ACHN (cell line): ENCODE results near the gene LRFN4.

ENCODE experiments used
- DNase-seq: peaks from one replicate; pipeline ENCODE4 v3.0.0-alpha.2; 2015
- in situ Hi-C: cut with HindIII; loops from 2 replicates; pipeline ENCODE4 v1.10.0; 2017; ENCODE audit warnings: low sequenced_read_pairs, low pct_ligation_motif_present, low pct_unique_long_range_greater_than_20kb

Gene LRFN4

DNA sequence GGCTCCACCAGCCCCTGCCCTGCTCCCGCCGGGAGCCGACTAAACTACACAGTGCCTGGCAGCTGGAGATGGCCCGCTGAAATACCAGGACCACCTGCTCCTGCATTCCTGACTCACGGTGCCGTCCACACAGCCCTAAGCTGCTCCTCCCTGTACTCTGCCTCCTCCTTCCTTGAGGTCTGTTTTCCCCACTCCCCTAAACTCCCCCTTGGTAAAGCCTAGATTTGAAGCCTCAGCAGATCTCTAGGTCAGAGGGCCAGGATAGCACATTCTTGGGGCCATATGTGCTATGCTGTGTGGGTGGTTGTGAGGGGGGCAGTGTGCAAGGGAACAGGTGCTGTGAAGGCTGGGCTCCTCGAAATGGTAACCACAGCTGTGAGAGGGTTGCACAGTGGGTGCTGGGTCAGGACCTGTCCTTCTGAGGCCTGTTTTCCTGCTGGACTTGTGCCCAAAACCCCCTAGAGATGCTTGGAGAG lies 9.7 kb downstream of the LRFN4 start:
- in situ Hi-C loops = no loop called here
- DNase-seq = no peak

DNA sequence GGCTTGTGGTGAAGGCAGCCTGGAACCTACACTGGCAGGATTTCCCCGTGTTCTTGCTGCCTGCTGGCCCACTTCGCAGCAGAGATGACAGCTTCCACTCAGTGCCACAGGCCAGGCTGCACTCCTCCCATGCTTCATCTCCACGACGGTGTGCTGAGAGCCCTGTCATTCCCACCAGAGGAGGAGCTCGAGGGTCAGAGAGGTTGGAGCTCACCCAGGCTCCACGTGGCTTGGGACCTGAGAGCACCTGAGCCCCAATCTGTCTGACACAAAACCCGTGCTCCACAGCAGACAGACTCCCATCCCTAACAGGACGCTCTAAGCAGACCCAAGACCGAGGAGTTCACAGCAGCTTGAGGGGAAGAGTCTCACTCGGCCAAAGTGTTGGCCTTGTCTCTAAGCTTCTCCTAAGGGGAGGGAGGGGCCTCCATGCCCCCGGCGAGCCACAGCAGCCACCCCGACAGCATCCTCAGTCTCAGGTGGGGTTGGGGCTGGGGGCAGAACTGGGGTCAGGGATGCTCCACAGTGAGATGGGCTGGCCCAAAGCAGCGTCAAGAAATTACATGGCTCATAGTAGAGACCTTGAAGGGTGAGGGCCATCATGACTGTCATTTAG lies 10.7 kb downstream of the LRFN4 start:
- no peak for DNase-seq
- in situ Hi-C loops = no loop called here

DNA sequence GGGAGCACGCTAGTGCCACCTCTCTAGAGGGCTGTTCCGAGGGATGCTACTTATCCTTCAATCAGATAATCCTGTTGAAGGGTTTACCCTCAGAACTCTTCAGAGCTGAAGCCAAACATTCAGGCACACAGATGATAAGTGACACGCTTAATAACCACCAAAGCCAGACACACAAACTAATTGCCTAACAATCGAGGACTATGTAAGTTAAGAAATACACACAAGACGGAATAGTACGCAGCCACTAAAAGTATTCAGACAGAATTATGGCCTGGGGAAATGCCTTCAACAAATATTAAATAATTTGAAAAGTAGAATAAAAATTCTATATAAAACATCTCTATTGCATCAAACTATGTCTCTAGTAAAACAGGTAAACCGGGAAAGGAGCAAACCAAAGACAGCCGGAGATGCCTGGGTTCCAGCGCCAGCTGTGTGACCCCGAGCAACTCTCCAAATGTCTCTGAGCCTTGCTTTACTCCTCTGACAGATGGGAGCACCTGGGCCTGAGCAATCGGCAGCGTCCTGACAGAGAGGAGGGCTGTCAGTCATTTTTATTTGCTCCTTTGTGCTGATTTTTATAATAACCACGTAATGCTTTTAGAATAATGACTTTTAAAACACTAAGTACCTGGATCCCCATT lies 11.3 kb downstream of the LRFN4 start:
- DNase-seq = no peak
- in situ Hi-C loops = no loop called here

DNA sequence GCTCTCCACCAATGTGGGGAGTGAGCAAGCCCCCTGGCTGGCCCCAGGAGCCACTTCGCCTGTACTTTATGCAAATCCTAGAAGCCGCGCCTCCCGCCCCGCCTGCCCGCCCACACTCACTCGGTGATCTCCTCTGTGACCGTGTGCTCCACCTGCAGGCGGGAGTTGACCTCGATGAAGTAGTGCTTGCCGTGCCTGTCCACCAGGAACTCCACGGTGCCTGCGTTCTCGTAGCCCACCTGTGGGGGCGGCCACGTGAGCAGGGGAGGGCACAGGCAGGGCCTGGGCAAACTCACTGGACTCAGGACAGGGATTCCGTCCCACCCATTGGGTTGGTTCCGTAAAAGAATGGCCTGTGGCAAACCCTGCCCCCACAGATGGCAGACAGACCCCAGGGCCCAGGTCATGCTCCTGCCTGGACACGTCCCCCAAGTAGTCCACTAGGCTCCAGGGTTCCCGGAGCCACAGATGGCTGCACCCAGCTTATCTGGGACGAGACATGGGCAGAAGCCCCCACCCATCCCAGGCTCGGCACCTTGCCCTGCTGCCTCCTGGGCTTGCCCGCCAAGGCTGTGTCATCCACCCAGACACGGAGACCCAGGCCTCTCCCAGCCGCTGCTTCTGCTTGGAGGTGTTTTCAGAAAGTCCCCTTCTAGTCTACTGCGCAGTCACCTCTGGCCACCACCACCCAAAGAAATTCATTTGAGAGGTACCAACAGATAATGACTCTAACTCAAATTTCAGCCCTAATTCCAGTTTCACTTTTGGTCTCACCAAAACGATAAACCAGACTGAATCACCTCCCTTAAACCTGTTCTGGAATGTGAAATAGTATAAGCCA lies 12.1 kb downstream of the LRFN4 start:
- peak; percentile 67 for DNase-seq
- in situ Hi-C loops = no loop called here

DNA sequence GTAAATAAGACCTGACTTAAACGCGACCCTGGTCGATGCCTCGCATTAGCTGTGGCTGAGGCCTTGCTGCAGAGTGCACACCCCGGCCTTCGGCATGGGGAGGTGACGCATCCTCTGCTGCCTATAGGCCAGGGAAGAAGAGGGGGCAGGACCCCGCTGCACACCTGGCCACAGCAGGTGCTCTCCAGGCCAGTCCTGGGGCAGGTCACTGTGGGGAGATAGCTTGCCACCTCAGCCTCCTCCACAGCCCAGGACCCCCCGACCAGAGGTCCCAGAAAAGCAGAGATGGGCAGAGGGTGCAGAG lies 12.7 kb downstream of the LRFN4 start:
- in situ Hi-C loops = no loop called here
- DNase-seq = no peak

DNA sequence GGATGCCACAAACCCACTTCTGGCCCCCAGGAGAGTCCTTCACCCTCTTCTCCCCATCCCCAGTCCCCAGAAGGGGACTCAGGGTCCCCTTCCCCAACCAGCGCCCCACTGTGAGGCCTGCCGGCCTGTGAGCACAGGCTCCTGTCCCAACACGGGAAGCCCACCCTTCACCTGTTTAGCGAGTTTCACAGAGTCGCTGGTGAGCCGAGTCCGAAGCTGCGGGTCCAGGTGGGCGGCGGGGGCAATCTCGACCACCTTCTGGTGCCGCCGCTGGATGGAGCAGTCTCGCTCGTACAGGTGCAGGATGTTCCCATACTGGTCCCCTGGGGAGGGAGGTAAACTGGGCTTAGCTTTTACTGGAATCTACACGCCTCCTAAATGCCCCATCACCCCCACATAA lies 13.3 kb downstream of the LRFN4 start:
- no peak for DNase-seq
- in situ Hi-C loops = no loop called here

DNA sequence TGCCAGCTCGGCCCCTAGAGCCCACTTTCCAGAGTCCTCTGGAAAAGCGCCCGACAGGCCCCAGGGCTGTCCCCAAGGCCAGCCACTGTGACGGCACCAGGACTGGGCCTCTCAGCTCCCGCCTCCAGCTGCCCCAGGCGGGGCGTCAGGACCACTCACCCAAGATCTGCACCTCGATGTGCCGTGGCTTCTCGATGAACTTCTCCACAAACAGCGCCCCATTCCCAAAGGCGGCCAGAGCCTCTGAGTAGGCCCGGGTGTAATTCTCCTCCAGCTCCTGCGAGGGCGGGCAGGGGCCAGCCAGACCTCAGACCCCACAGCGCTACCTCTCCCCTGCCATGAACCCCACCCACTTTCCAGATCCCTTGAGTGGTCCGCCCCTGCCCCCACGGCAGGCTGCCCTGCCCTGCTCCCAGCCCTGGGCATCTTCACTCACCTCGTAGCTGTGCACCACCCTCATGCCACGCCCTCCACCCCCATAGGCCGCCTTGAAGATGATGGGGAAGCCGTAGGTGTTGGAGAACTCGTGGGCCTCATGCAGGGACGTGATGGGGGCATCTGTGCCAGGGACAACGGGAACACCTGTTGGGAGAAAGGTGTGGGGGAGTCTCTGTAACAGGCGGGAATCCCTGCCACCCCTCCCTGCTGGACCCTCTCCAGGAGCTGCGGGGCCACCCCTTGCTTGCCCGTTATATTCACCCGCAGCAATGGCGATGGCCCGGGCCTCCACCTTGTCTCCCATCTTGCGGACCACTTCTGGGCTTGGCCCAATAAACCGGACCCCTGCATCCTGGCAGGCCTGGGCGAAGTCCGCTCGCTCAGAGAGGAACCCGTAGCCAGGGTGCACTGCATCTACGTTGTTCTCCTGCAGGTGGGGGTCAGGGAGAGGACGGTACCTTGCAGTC lies 14.0 kb downstream of the LRFN4 start:
- DNase-seq = no peak
- in situ Hi-C loops = no loop called here

DNA sequence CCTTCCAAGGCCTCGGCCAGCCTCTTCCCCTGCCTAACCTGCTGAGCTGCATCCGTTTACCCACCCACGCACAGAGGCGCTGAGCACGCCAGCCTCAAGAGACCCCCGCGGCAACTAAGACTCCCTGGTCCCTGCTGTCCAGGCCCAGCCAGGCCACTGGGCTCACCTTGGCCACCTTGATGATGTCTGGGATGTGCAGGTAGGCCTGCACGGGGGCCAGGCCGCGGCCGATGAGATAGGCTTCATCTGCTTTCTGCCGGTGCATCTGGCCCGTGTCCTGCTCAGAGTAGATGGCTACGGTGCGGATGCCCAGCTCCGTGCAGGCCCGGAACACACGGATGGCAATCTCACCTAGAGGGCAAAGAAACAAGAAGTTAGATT lies 14.6 kb downstream of the LRFN4 start:
- in situ Hi-C loops = no loop called here

DNA sequence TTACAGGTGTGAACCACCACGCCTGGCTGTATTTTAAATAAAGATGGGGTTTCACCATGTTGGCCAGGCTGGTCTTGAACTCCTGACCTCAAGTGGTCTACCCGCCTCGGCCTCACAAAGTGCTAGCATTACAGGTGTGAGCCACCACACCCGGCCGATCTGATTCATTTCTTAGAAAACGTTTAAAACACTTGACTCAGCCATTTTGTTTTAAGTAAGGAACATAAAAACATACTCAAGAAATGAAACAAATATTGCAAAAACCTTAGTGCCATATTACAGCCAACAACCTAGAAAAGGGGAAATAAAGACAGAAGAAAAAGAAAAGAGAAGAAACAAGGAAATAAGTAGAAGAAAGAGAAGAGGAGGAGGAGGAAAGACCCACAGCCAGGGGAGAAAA lies 17.4 kb downstream of the LRFN4 start:
- in situ Hi-C loops = no loop called here
- DNase-seq = no peak

More for the DNA sequence above, 14.6 kb downstream of the LRFN4 start:
- no peak for DNase-seq

DNA sequence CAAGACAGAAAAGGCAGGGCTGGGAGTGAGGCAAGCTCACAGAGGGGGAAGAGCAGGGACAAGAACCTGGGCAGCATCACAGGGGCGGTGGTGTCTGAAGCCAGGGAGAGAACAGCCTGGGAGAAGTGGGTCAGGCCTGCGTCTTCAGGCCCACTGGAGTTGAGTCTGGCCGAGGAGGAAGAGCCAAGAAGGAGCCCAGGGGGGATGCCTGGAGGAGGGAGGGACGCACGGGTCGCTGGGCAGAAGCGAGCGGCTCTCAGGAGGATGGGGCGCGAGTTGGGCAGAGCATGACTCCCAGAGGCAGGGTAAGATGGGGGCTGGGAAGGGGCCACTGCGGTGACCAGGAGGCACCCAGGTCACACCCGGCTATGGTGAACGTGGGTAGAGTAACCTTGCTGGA lies 18.5 kb downstream of the LRFN4 start:
- in situ Hi-C loops = no loop called here

DNA sequence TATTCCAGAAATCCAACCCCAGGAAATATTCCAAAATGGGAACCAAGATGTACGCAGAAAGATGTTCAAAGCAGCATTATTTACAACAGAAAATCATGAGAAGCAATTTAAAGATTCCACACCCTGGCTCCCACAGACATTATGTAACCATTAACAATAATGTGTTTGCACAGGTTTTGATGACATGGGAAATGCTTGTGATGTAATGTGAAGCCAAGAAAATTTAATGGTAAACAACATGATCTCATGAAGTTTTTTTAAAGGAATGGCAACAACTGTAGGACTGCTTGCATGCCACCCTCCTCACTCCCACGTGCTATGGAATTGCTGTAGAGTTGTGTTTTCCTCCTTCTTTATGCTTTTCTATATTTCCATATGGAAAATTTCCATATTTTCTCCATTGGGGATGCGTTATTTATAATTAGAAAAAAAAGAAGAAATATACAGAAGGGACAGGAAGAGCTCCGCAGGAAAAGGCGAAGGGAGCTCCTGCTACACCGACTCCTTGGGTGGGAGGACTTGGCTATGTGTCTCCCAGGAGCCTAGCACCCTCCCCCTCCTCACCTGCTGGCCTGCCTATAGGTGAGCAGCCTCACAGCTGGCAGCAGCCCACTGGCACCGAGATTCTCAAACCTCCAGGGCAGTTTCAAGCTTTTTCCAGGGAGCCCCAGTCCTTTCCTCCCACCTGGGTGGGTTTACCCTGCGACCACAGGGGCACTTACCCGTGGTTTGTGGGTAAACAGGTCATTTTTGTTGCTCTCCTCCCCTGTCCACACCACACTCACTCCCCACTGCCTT lies 20.9 kb downstream of the LRFN4 start:
- DNase-seq = no peak
- in situ Hi-C loops = no loop called here

More for the DNA sequence above, 18.5 kb downstream of the LRFN4 start:
- no peak for DNase-seq

DNA sequence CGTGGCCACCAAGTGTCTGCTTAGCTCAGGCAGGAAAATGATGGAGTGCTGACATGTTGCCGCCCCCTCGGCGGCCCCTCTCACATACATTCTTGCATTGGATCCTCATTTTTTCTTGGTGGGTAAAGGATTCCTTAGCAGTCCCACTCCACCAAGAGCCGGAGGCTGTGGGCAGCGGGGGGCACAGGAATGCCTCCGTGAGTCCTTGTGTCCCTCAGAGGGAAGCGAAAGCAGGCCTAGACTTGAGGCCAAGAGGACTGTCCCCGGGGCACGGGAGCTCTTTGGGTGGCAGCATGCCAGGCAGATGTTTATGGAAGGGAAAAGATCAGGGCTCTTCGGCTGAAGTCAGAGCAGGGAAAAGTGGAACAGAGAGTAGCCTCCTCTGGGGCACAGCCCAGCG lies 21.6 kb downstream of the LRFN4 start:
- in situ Hi-C loops = no loop called here
- no peak for DNase-seq

DNA sequence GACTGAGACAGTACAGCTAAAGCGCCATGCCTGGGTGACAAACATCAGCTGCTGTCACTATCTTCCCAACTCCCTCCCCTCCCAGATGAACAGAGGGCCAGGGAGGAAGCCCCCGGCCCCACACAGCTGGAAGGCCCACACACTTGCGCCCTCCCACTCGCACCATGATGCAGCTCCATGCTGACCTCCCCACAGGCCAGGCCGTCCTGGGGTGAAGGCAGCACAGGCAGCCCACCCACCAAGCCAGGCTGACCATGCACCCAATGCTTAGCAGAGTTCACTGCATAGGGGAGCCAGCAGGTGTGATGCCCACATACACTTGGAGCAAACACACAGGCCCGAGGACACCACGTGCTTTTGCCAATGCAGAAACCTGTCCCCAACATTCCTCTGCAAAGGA lies 22.1 kb downstream of the LRFN4 start:
- in situ Hi-C loops = no loop called here
- no peak for DNase-seq

DNA sequence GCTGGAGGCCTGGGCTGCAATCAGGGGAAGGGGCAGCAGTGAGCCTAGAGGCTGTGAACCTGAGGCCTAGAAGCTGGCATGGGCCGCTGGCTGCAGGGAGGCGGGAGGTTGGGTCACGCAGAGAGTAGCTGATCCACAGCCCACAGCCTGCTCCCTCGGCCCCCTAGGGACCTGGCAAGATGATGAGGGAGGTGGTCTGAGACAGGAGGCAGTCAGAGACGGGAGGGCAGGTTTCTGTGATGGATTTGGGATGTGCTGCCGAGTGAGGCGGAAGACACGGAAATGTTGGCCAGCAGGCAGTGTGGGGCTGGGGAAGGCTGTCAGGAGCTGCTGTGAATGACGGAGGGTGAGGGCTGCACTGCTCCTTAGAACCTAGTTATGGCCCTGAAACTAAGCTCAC lies 22.7 kb downstream of the LRFN4 start:
- DNase-seq = no peak
- in situ Hi-C loops = no loop called here

DNA sequence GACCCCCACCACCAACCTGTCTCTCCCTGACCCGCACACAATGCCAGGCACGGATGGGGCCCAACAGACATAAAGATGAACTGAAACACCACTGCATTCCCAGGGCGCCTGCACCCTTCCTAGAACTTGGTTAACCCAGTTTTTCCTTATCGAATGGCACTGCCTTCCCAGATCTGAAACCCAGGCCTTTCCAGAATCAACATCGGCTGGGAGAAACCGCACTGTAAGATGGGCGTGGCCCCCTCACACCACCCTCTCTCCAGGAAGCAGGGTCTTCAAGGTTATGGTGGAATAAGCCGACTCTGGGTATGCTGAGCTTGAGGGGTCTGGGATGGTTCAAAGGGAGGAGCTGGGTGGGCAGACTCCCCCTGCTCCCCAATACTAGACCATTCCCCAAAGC lies 23.1 kb downstream of the LRFN4 start:
- in situ Hi-C loops = no loop called here
- DNase-seq = no peak

DNA sequence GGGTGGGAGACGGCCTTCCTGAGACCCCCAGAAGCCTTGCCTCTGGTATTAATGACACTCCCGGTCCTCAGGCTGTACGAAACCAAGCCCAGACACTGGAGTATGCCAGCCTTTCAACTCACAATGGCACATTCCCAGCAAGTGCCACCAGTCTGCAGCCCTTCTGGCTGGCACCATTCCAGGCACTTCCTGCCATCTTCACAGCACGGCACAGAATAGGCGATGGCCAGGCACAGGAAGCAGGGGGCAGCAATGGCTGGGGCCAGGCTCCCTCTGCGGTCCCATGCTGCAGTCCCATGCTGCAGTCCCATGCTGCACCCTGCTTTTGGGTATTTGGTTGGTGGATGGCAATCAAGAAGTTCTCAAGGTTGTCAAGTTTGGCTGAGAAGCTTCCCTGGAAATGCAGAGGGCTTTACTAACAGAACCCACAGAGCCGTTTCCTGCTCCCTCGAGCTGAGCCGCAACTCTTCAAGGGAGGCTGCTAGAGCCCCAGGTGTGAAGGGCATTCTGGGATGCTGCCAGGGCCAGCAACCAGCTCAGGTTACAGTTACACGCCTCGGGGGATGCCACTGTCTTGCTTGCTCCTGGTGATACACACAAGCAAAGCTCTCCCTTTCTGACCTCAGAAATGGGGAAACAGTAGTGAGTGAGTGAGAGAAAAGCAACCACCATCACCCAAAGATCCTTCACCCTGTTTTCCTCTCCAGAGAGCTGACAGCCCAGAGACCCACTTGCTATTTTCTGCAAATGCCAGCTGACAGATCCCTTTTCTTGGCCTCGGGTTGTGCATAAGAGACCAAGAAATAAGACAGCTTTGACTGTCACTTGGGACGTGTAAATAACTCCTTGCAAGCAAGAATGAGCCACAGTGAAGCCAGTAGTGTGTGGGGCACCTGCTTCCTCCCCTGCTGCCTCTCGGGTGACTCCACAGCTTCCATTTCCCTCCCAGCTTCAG lies 23.9 kb downstream of the LRFN4 start:
- DNase-seq = no peak

DNA sequence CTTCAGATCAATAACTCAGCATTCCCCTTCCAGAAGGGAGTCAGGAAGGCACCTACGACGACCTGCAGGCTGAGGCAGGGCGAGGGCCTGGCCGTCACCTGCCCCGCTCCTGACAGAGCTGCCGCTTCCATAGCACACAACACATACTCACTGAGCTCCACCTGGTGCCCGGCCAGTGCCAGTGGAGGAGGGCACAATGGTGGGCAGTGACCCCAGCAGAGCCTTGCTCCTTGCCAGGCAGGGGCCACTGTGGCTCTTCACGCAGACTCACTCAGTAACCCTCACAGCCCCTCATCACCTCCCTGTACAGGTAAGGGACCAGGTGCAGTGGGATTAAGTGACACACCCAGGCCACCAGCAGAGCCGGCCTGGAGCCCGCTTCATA lies 24.6 kb downstream of the LRFN4 start:
- in situ Hi-C loops = no loop called here
- no peak for DNase-seq

More for the DNA sequence above, 23.9 kb downstream of the LRFN4 start:
- in situ Hi-C loops = no loop called here
